IPS DF 4.7 (cell line): Measurements from ENCODE around the gene WDR77.

Source experiments
- DNase-seq: peaks from one replicate; pipeline ENCODE4 v3.0.0-alpha.2; 2013; ENCODE audit warnings: low spot score; ENCODE audit errors: extremely low read depth

Gene WDR77

GRCh38 chr1:111448918-111449702 lies at the start of gene WDR77, which contains the start of gene ATP5PB:
Gene WDR77, minus strand, starts transcription at chr1:111449256. Its CDS starts 87 bp downstream, at chr1:111449169.
Gene ATP5PB, plus strand, starts transcription at chr1:111449464. Its CDS starts 78 bp downstream, at chr1:111449542.
- DNase-seq: peak; percentile 99

DNA sequence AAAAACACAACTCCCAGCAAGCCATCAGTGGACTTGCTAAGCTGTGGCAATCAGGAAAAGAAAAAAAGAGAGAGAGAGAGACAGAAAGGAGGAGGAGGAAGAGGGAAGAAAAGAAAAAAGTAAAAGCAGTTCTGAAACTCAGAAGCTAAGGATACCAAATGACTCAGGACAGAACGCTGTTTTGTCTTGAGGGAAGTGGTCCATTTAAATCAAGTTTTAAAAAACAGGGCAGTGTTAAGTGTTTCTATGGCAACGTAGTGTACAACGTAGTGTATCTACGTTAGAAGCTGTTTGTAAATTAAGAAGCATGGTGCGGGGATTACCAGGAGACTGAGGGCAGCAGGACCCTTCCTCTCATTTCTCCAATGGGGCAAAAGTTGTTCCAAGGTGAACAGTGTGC lies 48.5 kb upstream of the WDR77 start:
- DNase-seq: no peak

DNA sequence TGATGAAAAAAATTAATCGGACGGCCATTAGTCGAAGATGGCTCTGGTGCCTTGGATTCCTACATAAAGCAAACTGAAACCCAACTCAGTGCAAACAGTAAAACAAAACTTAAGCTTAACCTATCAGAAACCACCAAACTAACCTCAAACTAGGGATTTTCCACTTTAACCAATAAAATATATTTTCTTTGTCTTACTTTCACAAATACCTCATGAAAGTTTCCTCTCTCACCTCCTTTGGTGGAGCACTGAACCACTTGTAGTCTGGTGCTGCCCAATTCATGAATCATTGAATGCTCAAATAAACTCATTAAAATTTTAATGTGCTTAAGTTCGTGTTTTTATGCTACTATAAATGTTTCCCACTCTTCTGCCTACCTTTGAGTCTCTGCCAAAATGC lies 47.3 kb upstream of the WDR77 start:
- DNase-seq: no peak

DNA sequence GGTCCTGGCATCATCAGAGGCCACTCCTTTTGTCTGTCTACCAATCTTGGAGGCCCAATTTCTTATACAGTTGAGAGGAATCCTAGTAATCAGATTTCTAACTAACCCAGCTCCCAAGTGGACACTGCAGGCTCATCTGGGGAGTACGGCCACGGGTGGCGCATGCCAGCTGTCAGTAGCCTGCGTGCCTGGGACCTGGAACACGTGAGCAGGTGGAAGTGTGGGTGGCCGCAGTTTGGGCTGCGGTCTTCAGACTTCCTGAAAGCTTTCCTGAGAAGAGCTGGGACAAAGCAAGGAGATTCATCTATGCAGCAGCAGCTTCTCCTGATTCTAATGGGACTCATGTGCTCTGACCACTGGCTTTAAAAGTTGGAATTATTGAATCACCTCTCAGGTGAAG lies 42.0 kb upstream of the WDR77 start:
- no peak for DNase-seq

DNA sequence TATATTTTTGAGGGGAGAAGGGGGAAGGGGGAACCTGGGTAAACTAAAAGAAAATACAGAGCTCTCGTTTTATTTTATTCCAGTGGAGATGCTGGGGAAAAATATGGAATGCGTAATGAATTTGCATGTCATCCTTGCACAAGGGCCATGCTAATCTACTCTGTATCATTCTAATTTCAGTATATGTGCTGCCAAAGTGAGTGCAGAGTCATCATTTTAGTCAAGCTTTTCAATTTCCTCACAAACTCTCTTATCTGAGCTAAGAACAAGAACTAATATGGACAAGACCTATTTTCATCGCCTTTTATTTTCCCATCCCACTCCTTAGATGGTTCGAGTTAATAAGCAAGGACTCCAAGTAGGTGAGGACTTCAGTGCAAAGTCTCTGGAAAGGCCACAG lies 41.2 kb upstream of the WDR77 start:
- no peak for DNase-seq

GRCh38 chr1:111489604-111490003 lies 40.5 kb upstream of the WDR77 start:
- no peak for DNase-seq

GRCh38 chr1:111488669-111489068 lies 39.6 kb upstream of the WDR77 start:
- no peak for DNase-seq

DNA sequence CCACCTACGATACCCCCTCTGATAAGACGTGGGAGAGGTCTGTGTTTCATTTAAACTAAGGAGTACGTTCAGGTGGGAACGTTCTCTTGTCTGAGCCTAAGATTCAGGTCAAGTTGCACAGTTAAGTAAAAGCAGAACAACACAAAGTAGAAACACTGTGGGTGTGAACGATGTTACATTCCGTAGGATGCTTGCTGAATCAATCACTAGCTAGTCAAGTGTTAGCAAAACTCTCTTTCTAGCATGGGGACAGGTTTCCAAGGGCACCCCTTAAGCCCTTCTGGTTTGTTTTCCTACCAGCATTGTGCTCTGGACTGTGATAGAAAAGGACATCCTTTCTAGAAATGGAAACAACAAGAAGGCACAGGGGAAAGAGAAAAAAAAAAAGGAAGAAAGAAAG lies 38.1 kb upstream of the WDR77 start:
- DNase-seq: no peak

- no peak for DNase-seq
Measured at GRCh38 chr1:111486431-111486830, 37.4 kb upstream of the WDR77 start.

GRCh38 chr1:111484391-111485026 lies 35.5 kb upstream of the WDR77 start:
- no peak for DNase-seq

GRCh38 chr1:111483876-111484275 lies 34.8 kb upstream of the WDR77 start:
- no peak for DNase-seq

GRCh38 chr1:111483166-111483565 lies 34.1 kb upstream of the WDR77 start:
- no peak for DNase-seq

GRCh38 chr1:111481387-111482221 lies 32.5 kb upstream of the WDR77 start:
- peak; percentile 46 for DNase-seq

- no peak for DNase-seq
Measured at GRCh38 chr1:111480674-111481073, 31.6 kb upstream of the WDR77 start.

GRCh38 chr1:111476761-111477309 lies 27.8 kb upstream of the WDR77 start:
- DNase-seq: no peak

- DNase-seq: no peak
Measured at GRCh38 chr1:111476214-111476613, 27.2 kb upstream of the WDR77 start.

GRCh38 chr1:111475701-111476100 lies 26.6 kb upstream of the WDR77 start:
- DNase-seq: no peak

GRCh38 chr1:111474521-111474920 lies 25.5 kb upstream of the WDR77 start:
- no peak for DNase-seq

DNA sequence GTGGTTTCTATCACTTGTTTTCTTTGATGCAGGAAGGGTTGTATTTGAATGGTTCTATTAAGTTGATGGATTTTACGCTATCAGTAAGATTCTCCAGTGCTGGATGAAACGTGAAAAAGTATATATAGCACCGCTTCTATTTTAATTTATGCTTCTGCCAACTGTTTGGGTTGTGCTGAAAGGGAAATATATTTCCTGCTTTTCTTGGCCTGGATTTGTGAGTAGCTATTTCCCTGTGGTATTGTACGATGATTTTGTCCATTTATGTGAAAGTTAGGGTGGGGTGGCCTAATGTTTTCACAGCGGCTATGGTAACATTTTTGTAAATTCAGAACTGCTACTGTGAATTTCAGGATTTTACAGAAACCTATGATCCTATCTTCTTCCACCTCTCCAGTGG lies 25.1 kb upstream of the WDR77 start:
- no peak for DNase-seq

DNA sequence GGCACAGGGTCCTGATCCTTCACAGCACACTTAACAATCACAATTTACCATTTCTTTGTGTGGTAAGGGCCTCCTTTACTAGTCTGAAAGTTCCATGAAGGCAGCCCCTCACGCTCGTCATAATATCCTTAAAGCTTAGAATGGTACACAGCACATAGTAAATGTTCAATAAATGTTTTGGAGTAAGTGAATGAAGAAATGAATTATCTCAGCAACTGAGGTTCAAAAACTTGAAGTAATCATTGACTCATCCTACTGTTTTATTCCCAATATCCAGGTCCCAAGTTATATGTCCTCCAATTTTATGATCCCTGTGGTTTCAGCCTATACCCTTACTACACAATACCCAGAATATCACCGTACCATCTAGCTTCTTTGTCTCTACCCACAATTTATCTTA lies 22.5 kb upstream of the WDR77 start:
- DNase-seq: no peak

DNA sequence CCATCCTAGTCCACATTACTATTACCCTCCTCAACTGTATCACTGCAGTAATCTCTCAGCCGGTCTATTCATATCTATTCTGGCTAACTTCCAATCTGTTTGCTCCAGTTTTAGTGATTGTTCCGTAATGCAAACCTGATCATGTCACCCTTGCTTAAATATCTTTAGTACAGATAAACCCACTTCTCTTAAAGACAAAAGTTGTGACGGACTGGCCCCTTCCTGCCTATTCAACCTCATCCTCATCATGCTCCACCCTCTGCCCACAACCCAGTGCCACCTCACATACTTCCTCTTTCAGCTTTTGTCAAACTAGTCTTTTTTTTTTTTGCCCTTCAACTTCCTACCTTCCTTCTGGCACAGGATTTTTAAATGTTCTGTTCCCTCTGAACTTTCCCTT lies 22.0 kb upstream of the WDR77 start:
- no peak for DNase-seq

DNA sequence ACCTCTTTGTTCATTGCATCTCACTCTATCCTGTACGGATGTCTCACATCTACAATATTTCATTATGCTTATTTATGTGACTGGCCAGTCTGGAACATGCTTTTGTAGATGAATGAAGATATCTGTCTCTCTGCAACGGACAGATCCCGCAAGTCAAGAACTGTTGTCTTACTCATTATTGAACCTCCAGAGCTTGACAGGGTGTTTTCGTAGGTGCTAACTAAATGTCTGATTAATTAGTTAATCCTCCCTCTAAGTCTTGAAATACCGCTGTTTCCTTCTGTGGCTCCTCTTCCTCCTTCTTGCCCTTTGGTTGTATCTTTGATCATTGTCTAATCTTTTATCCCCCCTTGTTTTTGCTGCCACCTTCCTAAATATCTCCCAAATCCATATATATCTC lies 21.5 kb upstream of the WDR77 start:
- no peak for DNase-seq
